ENCODE measurements around the gene PTCHD1.

PTCHD1 gene

DNA sequence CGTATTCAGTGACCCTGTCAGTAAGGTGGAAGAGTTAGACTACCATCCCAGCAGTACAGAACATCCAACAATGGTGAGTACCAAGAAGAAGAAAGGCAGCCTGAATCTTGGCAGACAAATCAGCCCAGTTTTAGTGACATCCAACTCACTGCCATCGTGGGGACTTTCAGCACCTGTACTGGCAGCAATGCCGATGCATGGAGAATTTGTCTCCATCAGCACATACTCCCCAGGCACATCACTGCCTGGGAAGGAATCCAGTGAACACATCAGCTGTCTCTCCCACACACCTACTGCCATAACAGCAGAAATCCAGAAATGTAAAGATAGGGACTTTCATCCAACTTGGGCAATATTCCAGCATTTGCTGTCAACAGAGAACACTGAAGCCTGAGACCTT, 29.8 kb downstream of the PTCHD1 start:
- DNase-seq = no peak

GRCh38 chrX:23365541-23365940, 30.9 kb downstream of the PTCHD1 start:
- DNase-seq = no peak

DNA sequence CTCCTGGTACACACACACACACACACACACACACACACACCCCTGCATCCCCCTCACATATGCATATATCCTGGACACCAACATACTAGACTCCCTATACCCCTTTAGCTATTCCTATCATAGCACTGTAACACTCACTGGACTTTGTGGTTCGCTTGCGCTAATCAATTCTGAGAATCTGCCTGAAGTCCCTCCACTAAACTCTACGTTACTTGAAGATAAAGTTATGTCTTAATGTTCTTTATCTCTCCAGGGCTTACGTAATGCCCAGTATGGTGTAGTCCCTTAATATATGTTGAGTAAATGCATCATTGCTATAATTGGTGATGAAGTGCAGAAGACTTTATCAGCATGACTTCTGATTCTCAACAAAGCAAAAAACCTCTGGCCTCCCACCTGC, 32.3 kb downstream of the PTCHD1 start:
- no peak for DNase-seq

GRCh38 chrX:23369027-23369426, 34.4 kb downstream of the PTCHD1 start:
- no peak for DNase-seq

DNA sequence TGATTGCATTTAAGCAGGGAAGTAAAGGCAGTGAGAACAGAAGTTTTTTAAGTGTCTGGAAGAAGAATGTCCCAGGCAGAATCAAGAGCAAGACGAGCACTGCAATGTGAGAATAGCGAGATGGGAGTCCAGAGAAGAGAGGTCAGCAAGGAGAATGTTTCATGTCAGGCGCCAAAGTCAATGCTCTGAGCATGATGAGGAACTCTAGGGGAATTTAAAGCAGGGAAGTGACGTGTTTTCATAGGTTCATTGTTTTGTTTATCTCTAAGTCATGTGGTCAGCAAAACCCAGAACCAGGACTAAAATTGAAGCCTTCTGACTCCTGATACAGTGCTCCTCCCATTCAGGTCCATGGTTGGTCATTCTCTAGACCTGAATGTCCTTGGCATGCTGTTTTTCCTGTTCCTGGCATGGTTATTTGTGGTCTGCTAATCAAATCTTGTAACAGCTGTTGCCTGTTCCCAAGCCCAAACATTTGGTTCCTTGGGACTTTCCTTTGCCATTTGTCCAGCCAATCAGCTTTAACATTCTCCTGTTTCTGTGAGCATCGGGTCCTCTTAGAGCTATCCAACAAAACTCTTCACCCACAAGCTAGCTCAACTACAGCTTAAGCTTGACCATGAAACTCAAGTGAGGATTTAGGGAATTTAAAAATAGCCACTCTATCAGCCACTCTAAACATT, 37.7 kb downstream of the PTCHD1 start:
- DNase-seq = no peak

DNA sequence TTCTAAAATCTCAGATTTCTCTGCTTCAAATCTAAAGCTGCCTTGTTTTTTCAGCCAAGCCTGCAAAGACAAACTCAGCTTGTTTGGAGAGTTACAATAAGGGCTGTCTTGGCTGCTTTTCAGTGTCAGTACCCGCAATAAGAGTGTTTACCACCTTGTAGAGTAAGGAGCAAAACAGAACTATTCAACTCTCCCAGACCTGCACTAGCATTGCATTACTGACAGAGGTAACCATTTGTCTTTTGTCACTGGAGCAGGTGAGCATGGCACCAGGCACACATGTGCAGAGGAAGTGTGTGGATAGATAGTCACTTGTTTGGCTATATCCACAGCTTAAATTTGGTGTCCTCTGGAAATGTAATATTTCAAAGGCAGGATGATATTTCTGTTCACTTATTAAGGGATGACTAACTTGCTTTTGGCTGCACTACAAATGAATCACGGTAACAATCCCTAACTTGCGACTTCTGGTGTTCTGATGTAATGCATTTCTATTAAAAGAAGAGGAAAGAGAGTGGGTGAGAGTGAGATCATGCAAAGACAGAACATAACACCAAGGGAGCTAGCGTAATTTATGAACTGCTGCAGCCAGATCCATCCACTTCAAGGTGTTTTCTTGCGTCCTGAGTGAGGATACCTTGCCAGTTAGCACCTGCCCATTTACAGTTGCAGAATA, 38.6 kb downstream of the PTCHD1 start:
- DNase-seq = no peak

DNA sequence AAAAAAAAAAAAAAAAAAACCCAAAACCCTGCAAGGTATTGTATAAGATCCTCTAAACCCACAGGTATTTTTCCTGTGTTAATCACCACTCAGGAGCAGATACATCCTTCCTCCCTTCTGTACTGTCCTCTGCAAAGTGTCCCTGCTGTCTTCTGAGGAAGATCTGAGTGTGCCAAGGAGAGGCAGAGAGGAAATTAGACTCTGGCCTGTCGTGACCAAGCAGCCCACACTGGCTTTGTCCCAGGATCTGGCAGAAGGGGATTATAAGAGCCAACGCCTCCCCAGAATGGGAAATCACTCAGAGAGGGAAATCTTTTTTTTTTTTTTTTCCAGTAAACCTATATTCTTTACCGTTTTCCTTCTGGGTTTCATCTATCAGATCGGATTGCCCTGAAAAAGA, 39.6 kb downstream of the PTCHD1 start:
- no peak for DNase-seq

- DNase-seq = no peak
These were observed 41.9 kb downstream of the PTCHD1 start for GRCh38 chrX:23376581-23376980.

DNA sequence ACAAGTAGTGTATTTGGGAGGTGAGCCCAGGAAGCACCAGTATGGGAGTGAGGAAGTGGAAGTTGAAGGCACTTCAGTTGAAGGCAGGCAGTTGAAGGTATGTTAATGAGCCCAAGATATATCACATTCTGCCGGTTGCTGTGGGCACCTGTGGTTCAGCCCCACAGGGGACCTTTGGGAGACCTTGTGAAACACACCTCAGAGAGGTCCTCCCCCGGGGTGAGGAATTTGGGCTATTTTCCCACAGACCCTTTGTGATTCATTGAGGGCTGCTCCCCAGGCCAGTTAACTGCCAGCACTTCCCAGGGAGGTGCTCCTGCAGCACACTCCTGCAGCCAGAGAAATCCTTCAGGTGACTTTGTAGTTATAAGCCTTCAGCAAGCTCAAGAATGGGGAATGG, 45.9 kb downstream of the PTCHD1 start:
- no peak for DNase-seq

GRCh38 chrX:23381099-23382087, 46.7 kb downstream of the PTCHD1 start:
- no peak for DNase-seq

DNA sequence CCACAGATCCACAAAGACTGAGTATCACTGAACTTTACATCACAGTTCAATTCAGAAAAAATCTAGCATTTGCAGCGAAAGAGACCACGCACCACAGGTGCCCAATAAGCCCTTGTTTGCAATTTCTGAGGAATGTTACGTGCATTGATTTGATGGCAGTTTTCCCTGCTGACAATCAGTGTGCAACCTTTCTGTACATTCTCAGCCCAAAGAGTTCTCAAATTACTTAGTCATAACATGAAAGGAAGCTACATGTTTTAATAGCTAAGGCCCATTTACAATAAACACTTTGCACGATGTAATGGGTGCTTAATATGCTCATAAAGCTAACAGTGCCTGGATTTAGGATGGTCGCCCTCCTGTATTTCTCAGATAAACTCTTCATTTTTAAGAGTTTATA, 47.9 kb downstream of the PTCHD1 start:
- no peak for DNase-seq

DNA sequence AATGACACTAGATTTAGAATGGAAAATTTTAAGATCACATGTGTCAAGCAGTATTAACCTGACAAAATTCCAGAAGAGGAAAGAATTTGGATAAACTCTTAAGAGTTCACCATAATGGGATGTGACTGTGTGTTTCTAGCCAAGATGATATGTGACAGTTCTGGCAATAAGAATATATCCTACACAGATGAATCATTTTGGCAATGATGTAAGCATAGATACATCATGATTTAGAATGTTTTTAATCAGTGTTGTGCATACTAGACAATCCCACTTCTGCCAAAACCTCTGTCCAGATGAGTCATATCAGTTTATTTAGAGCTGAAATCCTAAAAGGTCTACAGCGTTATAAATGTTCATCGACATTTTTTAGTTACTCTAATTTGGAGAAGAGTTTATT, 48.8 kb downstream of the PTCHD1 start:
- DNase-seq = no peak

DNA sequence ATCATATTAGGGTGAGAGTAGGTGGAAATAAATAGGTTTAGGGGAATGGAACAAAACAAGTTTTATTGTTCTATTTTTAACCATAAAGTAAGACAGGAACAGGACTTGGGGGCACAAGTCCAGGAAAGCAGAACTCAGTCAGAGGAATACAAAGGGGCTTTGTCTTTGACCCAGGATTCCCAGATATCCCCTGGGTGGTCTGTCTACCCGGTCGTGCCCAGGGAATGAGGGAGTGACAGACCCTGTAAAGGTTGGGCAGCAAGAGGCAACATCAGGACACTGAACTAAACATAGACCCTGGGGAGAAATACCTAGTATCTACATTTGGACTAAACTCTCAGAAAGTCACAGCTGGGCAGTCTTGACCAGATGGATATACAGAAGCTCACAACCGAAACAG, 50.6 kb downstream of the PTCHD1 start:
- DNase-seq = no peak

GRCh38 chrX:23386260-23386659, 51.6 kb downstream of the PTCHD1 start:
- no peak for DNase-seq

DNA sequence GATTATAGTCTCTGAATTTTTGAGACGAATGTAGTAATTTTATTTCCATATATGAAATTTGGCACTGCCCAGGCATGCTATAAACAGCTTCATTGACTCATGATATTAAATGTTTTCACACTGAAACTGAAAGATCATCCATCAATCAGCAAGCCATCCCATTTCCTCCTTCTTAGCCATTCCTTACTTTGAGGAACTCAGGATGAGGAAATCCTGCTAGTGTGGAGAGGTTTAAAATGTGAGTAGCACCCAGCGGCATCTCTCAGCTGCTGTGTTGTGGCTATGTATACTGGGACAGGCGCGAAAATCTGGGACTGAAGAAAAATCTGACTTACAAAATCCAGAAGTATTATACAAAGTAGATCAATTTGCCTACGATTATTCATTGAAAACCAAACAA, 52.1 kb downstream of the PTCHD1 start:
- DNase-seq = no peak

- DNase-seq = no peak
These were observed 53.0 kb downstream of the PTCHD1 start for GRCh38 chrX:23387550-23388184.

GRCh38 chrX:23389196-23389792, 54.6 kb downstream of the PTCHD1 start:
- DNase-seq = no peak

- no peak for DNase-seq
These were observed 56.3 kb downstream of the PTCHD1 start for GRCh38 chrX:23390979-23391378.

DNA sequence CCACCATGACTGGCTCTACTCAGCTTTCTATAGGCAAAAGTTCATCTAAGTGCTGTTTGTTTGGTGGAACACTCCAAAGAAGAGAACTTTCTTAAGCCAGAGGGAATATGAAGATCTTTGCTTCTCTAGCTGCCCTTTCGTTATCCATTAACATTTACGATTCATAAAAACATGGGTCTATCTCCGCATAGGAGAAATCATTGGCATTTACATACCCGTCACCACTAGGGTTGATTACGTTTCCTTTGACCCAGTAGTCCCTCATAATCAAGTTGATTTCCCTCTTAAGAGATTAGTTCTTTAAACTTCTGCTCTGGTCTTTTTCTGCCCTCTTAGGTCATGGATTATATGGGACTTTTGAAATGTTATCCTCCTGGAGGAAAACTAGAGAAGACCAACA, 57.5 kb downstream of the PTCHD1 start:
- no peak for DNase-seq

GRCh38 chrX:23394421-23394820, 59.8 kb downstream of the PTCHD1 start:
- no peak for DNase-seq

GRCh38 chrX:23396263-23396662, 61.6 kb downstream of the PTCHD1 start:
- DNase-seq = no peak

- DNase-seq = no peak
These were observed 63.9 kb downstream of the PTCHD1 start for GRCh38 chrX:23398570-23398969.

DNA sequence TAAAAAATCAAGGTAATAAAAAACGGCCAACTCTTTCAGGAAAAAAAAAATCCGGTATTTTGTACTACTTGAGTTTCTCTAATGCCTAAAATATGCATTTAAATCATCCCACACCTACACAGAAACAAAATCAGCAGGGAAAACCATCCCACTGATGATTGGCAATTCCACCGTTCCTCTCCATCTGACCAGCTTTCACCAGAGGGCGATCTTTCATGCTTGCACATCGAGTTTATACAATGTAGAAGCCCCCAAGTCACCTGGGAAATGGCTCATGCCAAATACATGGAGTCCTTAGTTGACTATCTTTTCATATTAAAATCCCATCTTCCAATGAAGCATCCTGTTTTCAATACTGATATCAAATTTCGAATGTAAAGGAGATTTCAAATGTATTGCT, 69.2 kb downstream of the PTCHD1 start:
- DNase-seq = no peak
